Measurements from ENCODE around the gene TRAF3IP3.

DNA sequence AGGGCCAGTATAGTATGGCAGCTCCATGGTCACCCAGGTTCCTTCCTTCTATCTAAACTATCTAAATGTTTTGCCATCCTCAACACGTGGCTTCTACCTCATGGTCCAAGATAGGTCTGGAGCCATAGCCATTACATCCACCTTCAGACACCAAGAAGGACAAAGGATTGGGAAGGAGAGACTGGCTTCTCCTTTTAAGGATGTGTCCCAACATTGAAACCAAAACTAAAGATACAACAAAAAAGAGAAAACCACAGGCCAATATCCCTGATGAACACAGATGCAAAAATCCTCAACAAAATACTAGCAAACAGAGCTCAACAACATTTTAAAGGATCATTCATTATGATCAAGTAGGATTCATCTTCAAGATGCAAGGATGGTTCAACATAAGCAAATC is 26.4 kb upstream of the TRAF3IP3 start:
- TF ChIP-seq, protein P1, sequence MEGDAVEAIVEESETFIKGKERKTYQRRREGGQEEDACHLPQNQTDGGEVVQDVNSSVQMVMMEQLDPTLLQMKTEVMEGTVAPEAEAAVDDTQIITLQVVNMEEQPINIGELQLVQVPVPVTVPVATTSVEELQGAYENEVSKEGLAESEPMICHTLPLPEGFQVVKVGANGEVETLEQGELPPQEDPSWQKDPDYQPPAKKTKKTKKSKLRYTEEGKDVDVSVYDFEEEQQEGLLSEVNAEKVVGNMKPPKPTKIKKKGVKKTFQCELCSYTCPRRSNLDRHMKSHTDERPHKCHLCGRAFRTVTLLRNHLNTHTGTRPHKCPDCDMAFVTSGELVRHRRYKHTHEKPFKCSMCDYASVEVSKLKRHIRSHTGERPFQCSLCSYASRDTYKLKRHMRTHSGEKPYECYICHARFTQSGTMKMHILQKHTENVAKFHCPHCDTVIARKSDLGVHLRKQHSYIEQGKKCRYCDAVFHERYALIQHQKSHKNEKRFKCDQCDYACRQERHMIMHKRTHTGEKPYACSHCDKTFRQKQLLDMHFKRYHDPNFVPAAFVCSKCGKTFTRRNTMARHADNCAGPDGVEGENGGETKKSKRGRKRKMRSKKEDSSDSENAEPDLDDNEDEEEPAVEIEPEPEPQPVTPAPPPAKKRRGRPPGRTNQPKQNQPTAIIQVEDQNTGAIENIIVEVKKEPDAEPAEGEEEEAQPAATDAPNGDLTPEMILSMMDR (IDR thresholded peaks at IDR 0.05), result no peak
- no peak for TF ChIP-seq EZH2 (IDR thresholded peaks at IDR 0.05; ENCODE audit: borderline replicate concordance, insufficient read depth, low read depth, low read length, poor library complexity, severe bottlenecking)
